Uterine smooth muscle cell (primary cell): ENCODE results near the gene IRF3. TPM values are rescaled to one million over a fixed set of nuclear protein-coding genes. Genes with fewer than 3 reads are reported as not detected.

ENCODE experiments used
- total RNA-seq: library from RNA; depleted of rRNA; stranded (reverse); fragments of >200 nt; gene quantifications from 2 replicates; pipeline ENCODE4 v1.2.3, GENCODE V29; 2014

The IRF3 gene
- 43.1 and 45.6 TPM in 2 replicates for total RNA-seq

GRCh38 chr19:49665351-49666119 is at the start of gene IRF3, which contains the start of gene BCL2L12:
TSS of gene IRF3 (minus strand) at chr19:49665857. CDS start at chr19:49664838, 1,019 bp downstream.
TSS of gene BCL2L12 (plus strand) at chr19:49665933. CDS start at chr19:49666693, 760 bp downstream.

DNA sequence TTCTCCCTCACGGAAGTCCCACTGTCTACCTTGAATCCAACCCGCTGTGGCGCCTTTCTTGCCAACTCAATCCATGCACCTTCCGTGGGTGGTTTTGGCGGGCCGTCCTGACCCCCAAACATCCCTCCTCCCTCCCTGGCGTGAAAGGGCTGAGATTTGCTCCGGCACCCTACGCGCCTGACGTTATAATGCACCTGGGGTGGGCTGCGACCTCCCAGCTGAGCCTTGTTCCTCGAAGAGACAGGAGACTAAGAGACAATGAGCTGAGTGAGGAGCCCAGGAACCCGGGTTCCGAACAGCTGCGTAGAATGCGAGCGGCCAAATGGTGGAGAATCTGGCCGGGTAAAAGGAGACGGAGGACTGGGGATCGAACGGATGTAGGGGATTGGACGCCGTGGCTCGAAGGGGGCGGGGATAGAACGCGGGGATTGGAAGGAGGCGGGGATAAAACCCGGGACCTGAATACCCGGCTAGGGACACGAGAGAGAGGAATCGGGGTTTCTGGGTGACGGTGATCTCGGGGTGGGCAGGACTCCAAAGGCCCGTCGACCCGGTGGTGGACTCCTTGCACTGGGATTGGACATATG is 25.1 kb upstream of the IRF3 start, which contains the start of gene CPT1C:
Gene CPT1C, plus strand, starts transcription at position 461 of the 587 bp plus-strand sequence. CDS start 1,137 bp downstream, outside the sequence.

DNA sequence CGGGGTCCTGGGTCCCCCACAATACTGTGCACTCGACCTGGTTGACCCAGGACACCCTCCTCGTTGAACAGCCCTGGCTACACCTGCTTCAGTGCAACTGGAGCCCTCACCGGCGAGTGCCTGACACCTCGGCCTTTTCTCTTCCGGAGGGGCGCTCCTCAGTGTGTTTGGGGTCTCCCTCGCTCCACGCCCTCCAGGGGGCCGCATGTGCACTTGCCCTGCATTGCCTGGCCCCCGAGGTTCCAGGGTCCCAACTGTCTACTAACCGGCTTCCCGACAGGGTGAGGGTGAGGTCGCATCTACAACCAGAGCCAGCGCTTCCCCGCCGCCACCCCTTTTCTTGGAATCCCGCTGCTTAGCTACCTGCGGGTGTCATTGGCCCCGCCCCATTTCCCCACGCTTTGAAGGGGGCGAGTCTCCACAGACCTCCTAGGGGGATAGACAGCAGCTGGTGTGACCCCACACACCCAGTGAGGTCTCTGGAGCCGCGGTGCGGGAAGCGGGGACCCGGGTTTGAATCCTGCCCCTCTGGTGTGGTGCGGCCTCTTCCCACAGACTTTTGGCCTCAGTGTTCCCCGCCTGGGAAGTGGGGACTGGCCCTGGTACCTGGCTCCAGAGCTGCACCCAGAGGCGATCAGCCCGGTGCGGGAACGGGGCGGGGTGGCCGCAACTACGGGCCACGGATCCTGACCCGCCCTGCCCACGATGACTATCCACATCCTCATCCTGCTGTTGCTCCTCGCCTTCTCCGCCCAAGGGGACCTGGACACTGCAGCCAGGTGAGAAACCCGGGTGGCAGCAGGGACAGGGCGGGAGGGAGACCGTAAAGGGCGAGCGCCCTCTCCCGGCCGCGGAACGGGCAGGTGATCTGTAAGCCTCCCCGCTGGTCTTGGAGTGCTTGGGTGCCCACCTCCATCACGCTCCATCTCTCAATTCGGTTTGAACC is 23.7 kb upstream of the IRF3 start, which contains the start of gene ADM5:
Gene ADM5, plus strand, starts transcription at position 462 of the 946 bp plus-strand sequence. Its CDS starts 244 bp downstream, at position 706.

DNA sequence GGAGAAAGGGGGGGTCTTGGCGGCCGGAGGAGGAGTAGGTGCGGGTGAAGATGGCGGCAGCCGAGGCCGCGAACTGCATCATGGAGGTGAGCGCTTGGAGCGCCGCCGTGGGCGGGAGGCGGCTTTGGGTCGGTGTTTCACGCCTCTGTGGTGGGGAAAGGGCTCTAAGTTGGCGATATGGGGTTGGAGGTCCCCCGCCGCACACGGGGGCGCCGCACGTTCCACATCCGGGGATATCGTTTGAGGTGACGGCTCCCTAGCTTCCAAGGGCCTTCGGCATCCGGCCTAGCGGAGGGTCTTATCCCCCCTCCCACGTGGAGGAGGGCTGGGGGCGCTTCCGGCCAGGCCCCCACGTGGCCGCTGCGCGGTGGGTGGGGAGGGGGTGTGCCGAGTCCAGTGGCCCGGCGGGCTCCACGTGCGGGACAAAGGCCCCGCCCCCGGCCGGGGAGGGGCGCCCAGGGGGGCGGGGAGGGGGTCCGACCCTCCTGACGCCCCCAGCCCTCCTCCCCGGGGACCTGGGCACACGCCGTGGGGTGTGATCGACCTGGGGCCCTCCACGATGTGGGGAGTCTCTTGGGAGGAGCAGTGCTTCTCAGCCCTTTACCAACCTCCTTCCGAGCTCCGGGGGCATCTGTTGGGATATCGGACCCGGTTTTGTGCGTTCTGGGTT is 11.7 kb upstream of the IRF3 start, which contains the start of gene PRMT1:
Gene PRMT1, plus strand, starts transcription at position 41 of the 670 bp plus-strand sequence. Its CDS starts 10 bp downstream, at position 51.

GRCh38 chr19:49641688-49642491 is 23.8 kb downstream of the IRF3 start, which contains the start of gene SCAF1:
TSS of gene SCAF1 (plus strand) at chr19:49642209. CDS start at chr19:49645027, 2,818 bp downstream.

GRCh38 chr19:49640113-49640898 is 25.4 kb downstream of the IRF3 start, which contains the start of gene RRAS:
TSS of gene RRAS (minus strand) at chr19:49640143. CDS start at chr19:49640098, 45 bp downstream.

Other genes with a start within 250 kb of the IRF3 start
- not detected in 2 replicates for gene PTH2, start 242.4 kb downstream of the IRF3 start, total RNA-seq
- gene GFY, start 240.5 kb downstream of the IRF3 start, total RNA-seq: 0.11 TPM in 1 of 2 replicates, not detected in the other
- gene SLC17A7, start 224.3 kb downstream of the IRF3 start, total RNA-seq: not detected in 2 replicates
- 105 and 127 TPM in 2 replicates for gene PIH1D1, start 214.0 kb downstream of the IRF3 start, total RNA-seq
- gene ALDH16A1, start 212.6 kb downstream of the IRF3 start, total RNA-seq: 33.4 and 53.8 TPM in 2 replicates
- 2.5 and 2.6 TPM in 2 replicates for gene FLT3LG, start 191.6 kb downstream of the IRF3 start, total RNA-seq
- gene RPL13A, start 178.2 kb downstream of the IRF3 start, total RNA-seq: 1,950 and 2,937 TPM in 2 replicates
- gene RPS11, start 169.4 kb downstream of the IRF3 start, total RNA-seq: 2,278 and 3,023 TPM in 2 replicates
- gene FCGRT, start 153.2 kb downstream of the IRF3 start, total RNA-seq: 21.7 and 56.0 TPM in 2 replicates
- gene RCN3, start 137.9 kb downstream of the IRF3 start, total RNA-seq: 136 and 287 TPM in 2 replicates
- 58.2 and 78.7 TPM in 2 replicates for gene NOSIP, start 85.3 kb downstream of the IRF3 start, total RNA-seq
- gene PRRG2, start 84.5 kb downstream of the IRF3 start, total RNA-seq: 0.33 and 0.75 TPM in 2 replicates
- gene PRR12, start 74.7 kb downstream of the IRF3 start, total RNA-seq: 2.4 and 3.1 TPM in 2 replicates
- gene RRAS, start 25.7 kb downstream of the IRF3 start, total RNA-seq: 41.3 and 58.6 TPM in 2 replicates
- gene SCAF1, start 23.6 kb downstream of the IRF3 start, total RNA-seq: 17.3 and 18.1 TPM in 2 replicates
- gene BCL2L12, start 76 bp upstream of the IRF3 start, total RNA-seq: 3.2 and 7.5 TPM in 2 replicates
- gene PRMT1, start 11.4 kb upstream of the IRF3 start, total RNA-seq: 325 and 532 TPM in 2 replicates
- gene ADM5, start 23.7 kb upstream of the IRF3 start, total RNA-seq: 0.66 and 0.87 TPM in 2 replicates
- gene CPT1C, start 25.3 kb upstream of the IRF3 start, total RNA-seq: 15.6 and 25.6 TPM in 2 replicates
- gene TSKS, start 97.4 kb upstream of the IRF3 start, total RNA-seq: 0.12 TPM in 1 of 2 replicates, not detected in the other
- 76.3 and 88.5 TPM in 2 replicates for gene AP2A1, start 101.1 kb upstream of the IRF3 start, total RNA-seq
- 19.0 and 25.4 TPM in 2 replicates for gene FUZ, start 147.4 kb upstream of the IRF3 start, total RNA-seq
- gene MED25, start 152.4 kb upstream of the IRF3 start, total RNA-seq: 17.6 and 20.6 TPM in 2 replicates
- 44.5 and 60.0 TPM in 2 replicates for gene PTOV1, start 185.3 kb upstream of the IRF3 start, total RNA-seq
- 67.9 and 72.8 TPM in 2 replicates for gene PNKP, start 201.7 kb upstream of the IRF3 start, total RNA-seq
- gene AKT1S1, start 211.5 kb upstream of the IRF3 start, total RNA-seq: 7.5 and 10.4 TPM in 2 replicates
- gene TBC1D17, start 211.8 kb upstream of the IRF3 start, total RNA-seq: 11.6 and 14.7 TPM in 2 replicates
- gene IL4I1, start 231.0 kb upstream of the IRF3 start, total RNA-seq: 1.2 and 1.3 TPM in 2 replicates